A673 (cell line): Measurements from ENCODE around the gene RBM46. TPM values are rescaled to one million over a fixed set of nuclear protein-coding genes. Genes with fewer than 3 reads are reported as not detected.
"Not testable (repeated sequence)": the region's sequence is repeated elsewhere in the genome, so short reads cannot be mapped to it uniquely, and the experiment has no call there.

Experiments used
- BruUV-seq: library from RNA; stranded (reverse); fragments of 400-500 nt; replicated peaks from 2 replicates; lab custom pipeline; 2021; lab: Mats Ljungman, UMichigan
- CTCF ChIA-PET: fragments of 300-600 bp; sonication (Branson Sonifier 250); formaldehyde crosslinking; loops from one replicate; lab custom pipeline; 2022; ENCODE audit warnings: antibody characterized with exemption; lab: Charles Lee
- POLR2A ChIA-PET: fragments of 300-600 bp; sonication (Branson Sonifier 250); formaldehyde crosslinking; loops from one replicate; lab custom pipeline; 2022; ENCODE audit warnings: antibody characterized with exemption; ENCODE audit not compliant: low non-redundant PET; lab: Charles Lee
- DNase-seq: peaks from one replicate; pipeline ENCODE4 v3.0.0-alpha.2; 2015; ENCODE audit warnings: low spot score
- H3K27ac ChIP-seq: fragments of 200-600 bp; sonication (generic); 2 replicates; pipeline ENCODE4 v1.5.1; 2016; ENCODE audit warnings: mixed run types, low read depth, mild to moderate bottlenecking, mixed read lengths, antibody characterized with exemption, low read length; ENCODE audit not compliant: poor library complexity, severe bottlenecking
- H3K27me3 ChIP-seq: fragments of 200-600 bp; sonication (generic); replicated peaks from 2 replicates; pipeline ENCODE4 v1.6.1; 2017; ENCODE audit warnings: mixed run types, low read depth, mild to moderate bottlenecking, mixed read lengths, antibody characterized with exemption, low read length; ENCODE audit not compliant: insufficient read depth, poor library complexity
- H3K36me3 ChIP-seq: fragments of 200-600 bp; sonication (generic); 2 replicates; pipeline ENCODE4 v1.6.1; 2016; ENCODE audit warnings: mixed run types, mild to moderate bottlenecking, mixed read lengths, antibody characterized with exemption, low read length; ENCODE audit not compliant: insufficient read depth, poor library complexity, severe bottlenecking
- H3K4me1 ChIP-seq: fragments of 200-600 bp; sonication (generic); 2 replicates; pipeline ENCODE4 v1.6.1; 2017; ENCODE audit warnings: mixed run types, mild to moderate bottlenecking, mixed read lengths, antibody characterized with exemption, low read length; ENCODE audit not compliant: insufficient read depth, poor library complexity, severe bottlenecking
- H3K4me3 ChIP-seq: fragments of 200-600 bp; sonication (generic); 2 replicates; pipeline ENCODE4 v1.5.1; 2016; ENCODE audit warnings: low read depth, mixed run types, mild to moderate bottlenecking, mixed read lengths, low read length; ENCODE audit not compliant: poor library complexity, severe bottlenecking
- H3K9me3 ChIP-seq: fragments of 200-600 bp; sonication (generic); 2 replicates; pipeline ENCODE4 v1.6.1; 2016; ENCODE audit warnings: mixed run types, low read depth, mild to moderate bottlenecking, mixed read lengths, antibody characterized with exemption, low read length; ENCODE audit not compliant: poor library complexity, severe bottlenecking
- EZH2 ChIP-seq: fragments of 200-600 bp; sonication (generic); IDR thresholded peaks from 2 replicates; pipeline ENCODE4 v1.6.1; 2017; ENCODE audit warnings: borderline replicate concordance, low read depth, mild to moderate bottlenecking, mixed read lengths, antibody characterized with exemption, low read length; ENCODE audit not compliant: poor library complexity, severe bottlenecking
- intact Hi-C: fragments of 100-400 bp; cut with micrococcal nuclease; formaldehyde crosslinking; loops from one replicate; pipeline ENCODE4 v1.10.0; 2022; ENCODE audit not compliant: unreplicated experiment
- total RNA-seq: library from RNA; stranded (reverse); gene quantifications from 2 replicates; pipeline ENCODE4 v1.2.3, GENCODE V29; 2021
- TF ChIP-seq, protein P1 (sequence below): fragments of 300-800, 200-600 bp; sonication (generic); conservative IDR thresholded peaks from 2 replicates; pipeline ENCODE4 v1.5.1; 2017; ENCODE audit warnings: low read depth, mild to moderate bottlenecking, antibody characterized with exemption, low read length, moderate library complexity, mixed read lengths

The RBM46 gene
- total RNA-seq, 1 experiment from 2014 or later = 0.24 TPM

DNA sequence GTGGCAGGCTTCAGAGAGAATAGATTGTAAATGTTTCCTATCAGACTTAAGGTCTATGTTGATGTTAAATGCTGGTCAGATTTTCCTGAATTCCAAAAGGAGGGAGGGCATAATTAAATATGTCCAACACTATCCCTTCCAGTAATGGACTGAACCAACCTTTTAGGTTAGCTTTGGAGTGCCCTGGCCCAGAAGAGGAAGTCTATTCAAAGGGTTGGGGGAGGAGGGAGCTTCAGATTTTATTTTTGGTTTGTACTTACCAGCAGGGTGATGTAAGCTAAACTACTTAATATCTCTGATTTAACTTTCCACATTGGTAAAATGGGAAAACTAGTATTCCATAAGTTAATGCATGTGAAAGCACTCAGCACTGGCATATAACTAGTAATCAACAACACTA, 91.1 kb downstream of the RBM46 start:
- no TSS peak for BruUV-seq
- POLR2A ChIA-PET = no interaction called here
- TF ChIP-seq, protein P1, sequence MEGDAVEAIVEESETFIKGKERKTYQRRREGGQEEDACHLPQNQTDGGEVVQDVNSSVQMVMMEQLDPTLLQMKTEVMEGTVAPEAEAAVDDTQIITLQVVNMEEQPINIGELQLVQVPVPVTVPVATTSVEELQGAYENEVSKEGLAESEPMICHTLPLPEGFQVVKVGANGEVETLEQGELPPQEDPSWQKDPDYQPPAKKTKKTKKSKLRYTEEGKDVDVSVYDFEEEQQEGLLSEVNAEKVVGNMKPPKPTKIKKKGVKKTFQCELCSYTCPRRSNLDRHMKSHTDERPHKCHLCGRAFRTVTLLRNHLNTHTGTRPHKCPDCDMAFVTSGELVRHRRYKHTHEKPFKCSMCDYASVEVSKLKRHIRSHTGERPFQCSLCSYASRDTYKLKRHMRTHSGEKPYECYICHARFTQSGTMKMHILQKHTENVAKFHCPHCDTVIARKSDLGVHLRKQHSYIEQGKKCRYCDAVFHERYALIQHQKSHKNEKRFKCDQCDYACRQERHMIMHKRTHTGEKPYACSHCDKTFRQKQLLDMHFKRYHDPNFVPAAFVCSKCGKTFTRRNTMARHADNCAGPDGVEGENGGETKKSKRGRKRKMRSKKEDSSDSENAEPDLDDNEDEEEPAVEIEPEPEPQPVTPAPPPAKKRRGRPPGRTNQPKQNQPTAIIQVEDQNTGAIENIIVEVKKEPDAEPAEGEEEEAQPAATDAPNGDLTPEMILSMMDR = no peak
- no peak for TF ChIP-seq EZH2

DNA sequence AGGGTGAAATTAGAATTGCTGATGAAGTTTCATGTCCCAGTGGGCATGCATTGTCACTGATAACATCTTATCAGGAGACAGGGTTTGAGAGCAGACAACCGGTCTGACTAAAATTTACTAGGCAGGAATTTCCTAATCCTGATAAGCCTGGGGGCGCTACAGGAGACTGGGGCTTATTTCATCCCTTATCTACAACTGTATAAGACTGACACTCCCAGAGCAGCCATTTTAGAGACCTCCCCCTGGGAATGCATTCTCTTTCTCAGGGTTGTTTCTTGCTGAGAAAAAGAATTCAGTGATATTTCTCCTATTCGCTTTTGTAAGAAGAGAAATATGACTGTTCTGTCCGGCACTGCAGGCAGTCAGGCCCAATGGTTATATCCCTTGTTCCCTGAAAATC, 93.0 kb downstream of the RBM46 start:
- BruUV-seq, POLR2A ChIA-PET, H3K4me1 ChIP-seq, intact Hi-C loops, H3K4me3 ChIP-seq, H3K9me3 ChIP-seq, DNase-seq, H3K27ac ChIP-seq, H3K36me3 ChIP-seq, CTCF ChIA-PET, H3K27me3 ChIP-seq: not testable (repeated sequence)

More for the DNA sequence above, 91.1 kb downstream of the RBM46 start:
- no peak for DNase-seq
- CTCF ChIA-PET = no interaction called here
- Histone ChIP-seq H3K9me3 (peaks cover 8% of the 10 kb centered on the region), H3K27me3 (no peaks in the 10 kb centered on the region), H3K4me1 (no peaks in the 10 kb centered on the region), H3K4me3 (no peak overlapping the region), H3K27ac (no peak overlapping the region), H3K36me3 (no peaks in the 10 kb centered on the region)
- intact Hi-C loops = no loop called here

DNA sequence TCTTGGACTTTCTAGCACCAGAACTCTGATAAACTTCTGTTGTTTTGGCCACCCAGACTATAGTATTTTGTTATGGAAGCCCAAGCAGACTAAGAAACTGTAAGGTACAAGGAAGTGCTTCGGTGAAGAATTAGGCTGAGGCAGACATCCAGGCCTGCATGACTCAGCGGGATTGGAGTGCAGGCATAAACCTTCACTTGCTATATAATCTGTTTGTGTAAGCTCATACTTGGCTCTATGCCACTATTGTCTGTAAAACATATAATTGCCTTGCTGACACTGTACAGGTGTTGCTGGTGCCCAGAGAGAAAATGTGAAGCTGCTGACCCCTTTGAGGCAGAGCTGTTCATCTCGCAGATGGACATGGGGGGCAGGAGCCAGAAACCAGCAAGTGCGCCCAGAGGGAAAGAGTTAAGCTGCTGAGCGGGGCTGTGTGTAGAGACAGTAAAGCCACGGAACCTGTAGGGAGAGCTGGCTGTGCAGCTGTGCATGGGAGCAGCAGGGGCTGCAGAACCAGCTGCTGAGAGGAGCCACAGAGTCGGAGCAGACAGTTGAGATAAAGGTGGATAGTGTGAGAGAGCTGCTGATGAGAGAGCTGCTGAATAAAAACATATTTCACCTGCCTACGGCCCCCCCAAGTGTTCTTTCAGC, 96.2 kb downstream of the RBM46 start:
- peaks cover 10% of the 10 kb centered on the region for H3K9me3 ChIP-seq
- H3K36me3 ChIP-seq = no peaks in the 10 kb centered on the region
- no peaks in the 10 kb centered on the region for H3K27me3 ChIP-seq
- TF ChIP-seq, protein P1 = no peak
- TF ChIP-seq EZH2 = no peak
- peak; percentile 9 for DNase-seq
- no peak overlapping the region for H3K27ac ChIP-seq
- ChIA-PET POLR2A (no interaction called here), CTCF (no interaction called here)
- H3K4me1 ChIP-seq = no peaks in the 10 kb centered on the region
- H3K4me3 ChIP-seq = no peak overlapping the region
- intact Hi-C loops = no loop called here
- no TSS peak for BruUV-seq

Other genes starting within 250 kb of the RBM46 start
- gene PLRG1, start 230.9 kb upstream of the RBM46 start, total RNA-seq = 116 and 117 TPM in 2 replicates
- gene FGB, start 218.3 kb upstream of the RBM46 start, total RNA-seq = not detected in 2 replicates
- gene FGA, start 190.5 kb upstream of the RBM46 start, total RNA-seq = not detected in 2 replicates
- not detected in 2 replicates for gene FGG, start 168.6 kb upstream of the RBM46 start, total RNA-seq
- 1.1 and 1.7 TPM in 2 replicates for gene LRAT, start 37.3 kb upstream of the RBM46 start, total RNA-seq